Loucy (cell line): ENCODE data around the gene TRIM26.

Experiments
- CTCF ChIP-seq: fragments of 200-600 bp; sonication (generic); conservative IDR thresholded peaks from 2 replicates; pipeline ENCODE4 v1.5.1; 2014; ENCODE audit warnings: mild to moderate bottlenecking, antibody characterized with exemption, low read length
- EZH2phosphoT487 ChIP-seq: fragments of 200-600 bp; IDR thresholded peaks from 2 replicates; pipeline ENCODE4 v1.6.1; 2018; ENCODE audit warnings: antibody characterized with exemption, mild to moderate bottlenecking, moderate library complexity, borderline replicate concordance

- TF ChIP-seq CTCF (no peak), EZH2phosphoT487 (no peak)
Measured at GRCh38 chr6:30200551-30201281, 12.5 kb downstream of the TRIM26 start.
